ENCODE measurements around the gene CNTN5.

The CNTN5 gene

GRCh38 chr11:100316952-100317351 is 1296.2 kb downstream of the CNTN5 start:
- TF ChIP-seq, protein P1, sequence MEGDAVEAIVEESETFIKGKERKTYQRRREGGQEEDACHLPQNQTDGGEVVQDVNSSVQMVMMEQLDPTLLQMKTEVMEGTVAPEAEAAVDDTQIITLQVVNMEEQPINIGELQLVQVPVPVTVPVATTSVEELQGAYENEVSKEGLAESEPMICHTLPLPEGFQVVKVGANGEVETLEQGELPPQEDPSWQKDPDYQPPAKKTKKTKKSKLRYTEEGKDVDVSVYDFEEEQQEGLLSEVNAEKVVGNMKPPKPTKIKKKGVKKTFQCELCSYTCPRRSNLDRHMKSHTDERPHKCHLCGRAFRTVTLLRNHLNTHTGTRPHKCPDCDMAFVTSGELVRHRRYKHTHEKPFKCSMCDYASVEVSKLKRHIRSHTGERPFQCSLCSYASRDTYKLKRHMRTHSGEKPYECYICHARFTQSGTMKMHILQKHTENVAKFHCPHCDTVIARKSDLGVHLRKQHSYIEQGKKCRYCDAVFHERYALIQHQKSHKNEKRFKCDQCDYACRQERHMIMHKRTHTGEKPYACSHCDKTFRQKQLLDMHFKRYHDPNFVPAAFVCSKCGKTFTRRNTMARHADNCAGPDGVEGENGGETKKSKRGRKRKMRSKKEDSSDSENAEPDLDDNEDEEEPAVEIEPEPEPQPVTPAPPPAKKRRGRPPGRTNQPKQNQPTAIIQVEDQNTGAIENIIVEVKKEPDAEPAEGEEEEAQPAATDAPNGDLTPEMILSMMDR (IDR thresholded peaks at IDR 0.05): no peak
- Histone ChIP-seq H3K27ac (no peak overlapping the region), H3K4me3 (no peak overlapping the region)
- DNase-seq (ENCODE audit: low spot score): no peak

DNA sequence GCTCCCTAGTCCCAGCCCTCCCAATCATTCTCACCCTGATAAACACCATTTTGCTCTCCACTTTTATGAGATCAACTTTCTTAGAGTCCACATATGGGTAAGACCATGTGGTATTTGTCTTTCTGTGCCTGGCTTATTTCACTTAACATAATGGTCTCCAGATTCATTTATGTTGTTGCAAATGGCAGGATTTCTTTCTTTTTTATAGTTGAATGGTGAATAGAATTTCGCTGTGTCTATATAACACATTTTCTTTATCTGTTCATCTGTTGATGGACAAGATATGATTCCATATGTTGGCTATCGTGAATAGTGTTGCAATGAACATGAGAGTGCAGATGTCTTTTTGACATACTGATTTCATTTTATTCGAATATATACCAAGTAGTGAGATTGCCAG is 1298.9 kb downstream of the CNTN5 start:
- no peak for DNase-seq (ENCODE audit: low spot score)
- TF ChIP-seq, protein P1 (IDR thresholded peaks at IDR 0.05): no peak
- Histone ChIP-seq H3K4me3 (no peak overlapping the region), H3K27ac (no peak overlapping the region)

DNA sequence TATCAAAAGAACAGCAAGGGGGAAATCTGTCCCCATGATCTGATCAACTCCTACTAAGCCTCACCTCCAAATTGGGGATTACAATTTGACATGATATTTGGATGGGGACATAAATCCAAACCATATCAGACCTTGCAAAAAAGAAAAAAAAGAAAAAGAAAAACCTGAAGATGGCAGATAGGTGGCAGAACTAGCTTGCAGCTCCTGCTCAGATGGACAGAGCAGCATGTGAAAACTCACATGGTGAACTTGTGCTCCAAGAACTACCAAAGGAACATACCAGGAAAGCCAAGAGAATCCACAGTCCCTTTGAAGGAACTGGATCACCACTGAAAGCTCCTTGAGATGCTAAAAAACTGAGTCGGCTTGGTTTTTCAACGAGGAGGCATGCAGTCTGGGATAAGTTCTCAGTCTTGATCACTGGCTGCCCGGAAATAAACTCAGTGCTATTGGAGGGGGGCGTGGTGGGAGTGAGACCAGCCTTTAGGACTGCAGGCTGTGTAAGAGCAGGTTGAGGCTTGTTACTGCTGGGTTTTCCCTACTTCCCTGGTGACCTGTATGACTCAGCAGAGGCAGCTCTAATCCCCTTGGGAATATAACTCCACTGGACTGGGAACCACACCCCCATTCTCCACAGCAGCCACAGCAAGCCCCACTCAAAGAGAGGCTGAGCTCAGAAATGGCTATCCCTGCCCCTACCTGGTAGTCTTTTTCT is 1308.0 kb downstream of the CNTN5 start:
- TF ChIP-seq, protein P1 (IDR thresholded peaks at IDR 0.05): no peak
- DNase-seq (ENCODE audit: low spot score): no peak
- no peak overlapping the region for H3K4me3 ChIP-seq
- no peak overlapping the region for H3K27ac ChIP-seq

DNA sequence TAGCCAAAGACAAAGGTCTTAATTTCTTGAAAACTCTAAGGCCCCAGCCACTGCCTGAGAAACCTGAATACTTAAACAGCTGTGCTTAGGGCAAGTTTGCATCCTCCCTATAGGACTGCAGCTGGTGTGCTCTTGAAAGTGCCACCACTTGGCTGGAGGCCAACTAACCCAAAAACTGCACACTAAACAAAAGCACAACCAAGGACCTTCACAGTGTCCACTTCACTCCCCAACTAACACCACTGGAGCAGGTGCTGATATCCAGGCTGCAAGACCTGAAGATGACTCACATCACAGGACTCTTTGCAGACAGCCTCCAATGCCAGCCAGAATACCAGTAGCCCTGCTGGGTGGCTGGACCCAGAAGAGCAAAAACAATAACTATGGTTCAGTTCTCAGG is 1308.6 kb downstream of the CNTN5 start:
- Histone ChIP-seq H3K4me3 (no peak overlapping the region), H3K27ac (no peak overlapping the region)
- DNase-seq (ENCODE audit: low spot score): no peak
- TF ChIP-seq, protein P1 (IDR thresholded peaks at IDR 0.05): no peak

GRCh38 chr11:100336873-100337272 is 1316.1 kb downstream of the CNTN5 start:
- no peak for DNase-seq (ENCODE audit: low spot score)
- TF ChIP-seq, protein P1 (IDR thresholded peaks at IDR 0.05): no peak
- H3K4me3 ChIP-seq: no peak overlapping the region
- H3K27ac ChIP-seq: no peak overlapping the region

DNA sequence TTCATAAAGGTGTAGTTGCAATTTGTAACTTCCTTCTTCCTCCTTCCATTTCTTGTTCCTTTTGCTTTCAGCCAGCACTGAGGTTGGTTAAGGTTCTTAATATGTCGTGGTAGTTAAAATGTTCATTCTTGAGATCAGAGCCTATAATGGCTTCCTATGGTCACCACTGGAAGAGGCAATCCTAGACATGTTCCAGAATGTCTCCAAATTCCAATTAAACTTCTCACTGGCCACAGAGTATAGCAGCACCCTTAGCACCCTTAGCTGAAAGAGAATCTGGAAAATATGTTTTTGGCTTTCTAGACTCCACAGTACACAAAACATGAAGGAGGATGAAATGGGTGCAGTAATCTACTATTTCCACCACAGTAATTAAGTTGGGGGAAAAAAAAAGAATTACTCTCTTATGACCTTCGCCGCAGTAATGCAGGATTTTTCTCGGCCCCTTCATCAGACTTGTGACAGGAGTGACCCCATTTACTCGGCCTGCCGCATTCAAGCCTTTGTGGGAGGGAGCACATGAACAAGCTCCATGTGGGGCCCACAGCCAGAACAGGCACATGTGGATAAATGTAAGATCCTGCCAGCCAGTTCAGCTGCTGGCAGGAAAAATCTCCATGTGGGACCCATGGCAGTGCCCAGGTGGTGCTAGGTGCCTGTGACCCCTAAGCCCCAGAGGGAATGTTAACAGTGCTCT is 1317.5 kb downstream of the CNTN5 start:
- TF ChIP-seq, protein P1 (IDR thresholded peaks at IDR 0.05): no peak
- DNase-seq (ENCODE audit: low spot score): no peak
- Histone ChIP-seq H3K27ac (no peak overlapping the region), H3K4me3 (no peak overlapping the region)

All from coronary artery (tissue), 2 donors.